HFF-Myc (cell line): ENCODE measurements around the gene IL1RAP.

Source experiments
- DNase-seq: peaks from one replicate; pipeline ENCODE4 v3.0.0-alpha.2; 2011; ENCODE audit warnings: low read depth; ENCODE audit errors: extremely low read depth
- H3K4me3 ChIP-seq: replicated peaks from 2 replicates; pipeline ENCODE4 v1.5.1; 2011; ENCODE audit warnings: low read depth, mild to moderate bottlenecking, control low read depth, low read length
- CTCF ChIP-seq: IDR thresholded peaks from 2 replicates; pipeline ENCODE4 v1.5.1; 2012; ENCODE audit warnings: mild to moderate bottlenecking, low read depth, low read length, control low read depth; ENCODE audit errors: missing control alignments

IL1RAP gene

GRCh38 chr3:190538288-190538687 is 24.4 kb downstream of the IL1RAP start:
- no peak overlapping the region for H3K4me3 ChIP-seq
- no peak for TF ChIP-seq CTCF
- DNase-seq = no peak

GRCh38 chr3:190539526-190539925 is 25.6 kb downstream of the IL1RAP start:
- no peak overlapping the region for H3K4me3 ChIP-seq
- TF ChIP-seq CTCF = no peak
- no peak for DNase-seq

GRCh38 chr3:190541008-190541407 is 27.1 kb downstream of the IL1RAP start:
- TF ChIP-seq CTCF = no peak
- DNase-seq = no peak
- H3K4me3 ChIP-seq = no peak overlapping the region

GRCh38 chr3:190541560-190541959 is 27.7 kb downstream of the IL1RAP start:
- DNase-seq = no peak
- no peak for TF ChIP-seq CTCF
- H3K4me3 ChIP-seq = no peak overlapping the region

GRCh38 chr3:190542846-190543245 is 29.0 kb downstream of the IL1RAP start:
- no peak for DNase-seq

GRCh38 chr3:190543671-190544070 is 29.8 kb downstream of the IL1RAP start:
- TF ChIP-seq CTCF = no peak
- DNase-seq = no peak
- no peak overlapping the region for H3K4me3 ChIP-seq

More at GRCh38 chr3:190542846-190543245, 29.0 kb downstream of the IL1RAP start:
- H3K4me3 ChIP-seq = no peak overlapping the region
- TF ChIP-seq CTCF = no peak

- no peak for DNase-seq
- no peak overlapping the region for H3K4me3 ChIP-seq
- TF ChIP-seq CTCF = no peak
Measured at GRCh38 chr3:190545191-190545590, 31.3 kb downstream of the IL1RAP start.
